GM18505 (cell line): ENCODE results near the gene RAB35.

Experiments
- ATAC-seq: cut with Tn5 transposase; IDR thresholded peaks from one replicate; pipeline ENCODE4 v1.9.1; 2021; ENCODE audit not compliant: unreplicated experiment
- POLR2A ChIP-seq: IDR thresholded peaks from 4 replicates; pipeline ENCODE4 v1.6.1; 2011; ENCODE audit warnings: borderline replicate concordance; ENCODE audit not compliant: insufficient read depth, insufficient read length; ENCODE audit errors: extremely low read depth

Gene RAB35

DNA sequence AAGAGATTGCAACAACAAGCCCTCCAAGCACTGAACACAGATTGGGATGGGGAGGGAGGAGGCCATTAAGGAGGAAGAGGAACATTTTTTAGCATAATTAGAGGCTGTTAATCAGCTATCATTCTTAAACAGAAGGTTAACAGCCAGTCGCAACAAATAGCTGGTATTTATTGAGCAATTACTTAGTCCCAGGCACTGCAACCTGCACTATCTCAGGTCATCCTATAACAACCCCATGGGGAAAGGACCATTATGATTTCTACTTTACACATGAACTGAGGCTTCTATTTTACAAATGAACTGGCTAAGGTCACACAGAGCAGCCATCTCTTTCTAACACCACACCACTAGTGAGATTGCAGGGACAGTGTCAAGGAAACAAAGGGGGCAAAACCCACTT lies 10.4 kb downstream of the RAB35 start:
- ATAC-seq: no peak

DNA sequence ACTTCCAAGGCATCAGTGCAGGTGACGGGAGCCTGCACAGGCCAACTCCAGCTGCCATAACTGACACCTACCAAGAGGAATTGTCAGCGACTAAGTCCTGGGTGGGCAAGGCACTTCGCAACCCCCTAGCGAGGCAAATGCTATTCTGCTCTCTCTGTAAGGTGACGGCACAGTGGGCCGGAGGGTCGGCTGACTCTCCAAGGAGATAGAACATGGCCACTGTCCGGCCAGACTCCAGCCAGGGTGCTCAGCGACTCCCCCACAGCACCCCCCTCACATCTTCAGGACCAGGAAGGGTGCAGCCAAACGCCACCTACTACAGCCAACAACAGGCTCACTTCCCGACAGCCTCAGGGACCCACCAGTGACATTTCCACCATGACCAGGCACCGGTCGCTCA lies 13.2 kb downstream of the RAB35 start:
- no peak for ATAC-seq
- no peak for TF ChIP-seq POLR2A

More for the DNA sequence above, 10.4 kb downstream of the RAB35 start:
- TF ChIP-seq POLR2A: no peak

DNA sequence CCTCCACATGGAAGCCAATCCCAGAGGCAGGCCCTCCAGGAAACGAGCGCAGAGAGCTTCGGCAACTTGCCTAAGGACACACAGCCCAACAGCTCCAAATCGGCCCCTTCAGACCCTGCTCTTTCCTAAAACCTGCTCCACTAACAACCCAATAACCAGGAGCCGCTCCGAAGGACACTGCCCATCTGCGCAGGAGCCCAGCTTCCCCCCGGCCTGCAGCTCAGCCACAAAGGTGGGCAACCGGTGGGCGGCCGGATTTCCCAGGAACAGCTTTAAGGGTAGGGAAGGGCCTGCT lies 13.6 kb downstream of the RAB35 start:
- no peak for TF ChIP-seq POLR2A
- no peak for ATAC-seq

DNA sequence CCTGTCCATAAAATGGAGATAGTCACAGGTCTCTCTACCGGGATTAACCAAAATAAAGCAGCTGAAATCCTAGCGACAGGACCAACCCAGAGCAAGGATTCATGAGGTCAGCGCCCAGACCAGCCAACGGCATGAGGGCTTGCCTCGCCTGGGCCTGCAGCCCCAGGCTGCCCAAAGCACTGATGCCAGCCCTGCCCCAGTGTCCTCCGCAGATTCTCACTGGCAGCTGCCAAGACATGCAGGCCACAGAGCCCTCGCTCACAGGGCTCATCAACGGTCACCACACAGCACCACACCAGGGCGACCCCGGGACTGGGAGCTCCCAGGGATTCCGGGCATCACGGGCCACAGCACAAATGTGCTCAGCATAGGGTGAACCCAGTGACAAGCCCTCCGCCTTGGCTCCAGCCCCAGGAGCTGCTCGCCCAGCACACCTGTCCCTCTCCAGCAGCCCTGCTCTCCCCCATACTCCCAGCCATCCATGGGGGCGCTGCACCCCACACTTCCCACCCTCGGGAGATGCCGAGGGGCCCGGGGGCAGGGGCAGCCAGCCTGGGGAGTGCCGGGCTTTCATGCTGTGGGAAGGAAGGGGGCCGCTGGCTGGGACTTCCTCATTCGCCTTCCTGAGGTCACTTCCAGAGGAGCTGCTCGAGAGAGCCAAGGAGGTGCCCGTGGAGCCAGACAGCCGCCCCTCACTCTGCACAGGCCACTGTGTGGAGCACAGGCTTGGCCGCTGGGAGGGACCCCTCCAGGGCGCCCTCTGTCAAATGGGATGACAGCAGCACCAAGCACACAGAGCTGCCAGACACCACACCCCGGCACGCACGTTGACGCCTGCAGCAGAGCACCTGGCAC lies 14.1 kb downstream of the RAB35 start:
- TF ChIP-seq POLR2A: no peak

DNA sequence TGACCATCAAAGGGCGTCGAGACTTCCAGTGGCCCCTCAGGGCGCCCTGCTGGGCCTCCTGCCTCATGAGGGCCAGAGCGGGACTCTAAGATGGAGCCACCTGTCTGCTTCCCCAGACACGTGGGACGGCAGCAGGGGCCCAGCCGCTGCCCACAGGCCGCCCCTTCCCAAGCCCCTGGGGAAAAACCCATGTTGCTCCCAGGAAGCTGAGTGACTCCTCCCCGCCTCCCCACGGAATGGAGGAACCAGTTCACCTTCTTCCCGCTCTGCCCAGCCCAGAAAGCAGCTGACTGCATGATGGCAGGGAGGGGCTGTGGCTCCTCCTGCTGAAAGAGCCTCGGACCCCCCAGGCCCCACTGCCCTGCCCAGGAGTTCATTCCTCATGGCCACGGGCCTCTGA lies 14.9 kb downstream of the RAB35 start:
- TF ChIP-seq POLR2A: no peak
- ATAC-seq: no peak

More for the DNA sequence above, 14.1 kb downstream of the RAB35 start:
- no peak for ATAC-seq

DNA sequence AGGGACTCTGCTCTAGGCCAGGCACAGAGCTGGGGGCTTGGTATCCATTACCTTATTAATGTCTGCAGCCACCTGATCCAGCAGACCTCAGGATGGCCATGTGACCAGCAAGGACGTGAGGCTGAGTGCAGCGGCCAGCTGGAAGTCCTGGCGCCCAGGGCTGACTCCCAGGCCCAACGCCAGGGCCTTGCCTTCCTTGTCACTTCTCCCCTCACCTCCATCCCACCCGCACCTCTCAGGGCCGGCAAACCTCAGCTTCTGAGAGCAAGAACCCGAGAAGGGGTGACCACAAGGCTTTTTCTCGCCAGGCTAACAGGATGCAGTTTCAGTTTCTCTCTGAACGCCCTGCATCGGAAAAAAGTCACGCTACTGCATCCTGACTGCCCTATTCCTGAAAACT lies 15.4 kb downstream of the RAB35 start:
- no peak for ATAC-seq
- TF ChIP-seq POLR2A: no peak

DNA sequence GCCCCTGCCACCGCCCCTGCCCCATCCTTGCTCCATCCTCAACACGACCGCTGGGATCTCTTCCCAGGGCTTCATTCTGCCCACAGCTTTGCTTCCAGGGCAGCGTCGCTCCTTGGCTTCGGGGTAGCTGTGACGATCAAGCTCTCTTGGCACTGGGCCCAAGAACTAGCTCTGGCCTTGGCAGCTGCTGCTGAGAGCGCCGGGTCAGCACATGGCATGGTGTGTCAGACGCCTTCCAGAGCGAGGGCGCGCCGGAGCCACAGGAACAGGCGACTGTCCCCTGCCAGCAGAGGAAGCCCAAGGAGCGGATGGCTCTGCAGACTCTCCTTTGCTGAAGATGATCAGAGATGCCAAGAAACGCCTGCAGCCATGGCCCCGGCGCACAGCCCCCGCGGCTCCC lies 15.9 kb downstream of the RAB35 start:
- ATAC-seq: no peak
- TF ChIP-seq POLR2A: no peak

DNA sequence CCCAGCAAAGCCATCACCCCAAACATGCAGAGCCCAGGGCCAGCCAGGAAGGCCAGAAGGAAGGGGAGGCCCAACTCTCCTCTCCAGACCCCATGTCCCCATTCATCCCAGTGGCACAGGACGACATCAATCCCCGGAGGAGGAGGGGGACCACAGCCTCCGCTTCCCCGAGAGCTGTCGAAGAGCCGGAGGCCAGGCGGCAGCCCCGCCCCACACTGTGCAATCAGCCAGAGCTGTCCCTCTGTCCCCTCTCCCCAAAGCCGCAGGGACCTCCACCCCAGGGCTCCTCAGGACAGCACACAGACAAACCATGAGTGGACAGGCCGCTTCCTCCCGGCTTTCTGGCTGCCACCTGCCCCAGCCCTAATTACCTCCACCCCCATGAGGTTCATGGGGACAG lies 16.8 kb downstream of the RAB35 start:
- no peak for TF ChIP-seq POLR2A

DNA sequence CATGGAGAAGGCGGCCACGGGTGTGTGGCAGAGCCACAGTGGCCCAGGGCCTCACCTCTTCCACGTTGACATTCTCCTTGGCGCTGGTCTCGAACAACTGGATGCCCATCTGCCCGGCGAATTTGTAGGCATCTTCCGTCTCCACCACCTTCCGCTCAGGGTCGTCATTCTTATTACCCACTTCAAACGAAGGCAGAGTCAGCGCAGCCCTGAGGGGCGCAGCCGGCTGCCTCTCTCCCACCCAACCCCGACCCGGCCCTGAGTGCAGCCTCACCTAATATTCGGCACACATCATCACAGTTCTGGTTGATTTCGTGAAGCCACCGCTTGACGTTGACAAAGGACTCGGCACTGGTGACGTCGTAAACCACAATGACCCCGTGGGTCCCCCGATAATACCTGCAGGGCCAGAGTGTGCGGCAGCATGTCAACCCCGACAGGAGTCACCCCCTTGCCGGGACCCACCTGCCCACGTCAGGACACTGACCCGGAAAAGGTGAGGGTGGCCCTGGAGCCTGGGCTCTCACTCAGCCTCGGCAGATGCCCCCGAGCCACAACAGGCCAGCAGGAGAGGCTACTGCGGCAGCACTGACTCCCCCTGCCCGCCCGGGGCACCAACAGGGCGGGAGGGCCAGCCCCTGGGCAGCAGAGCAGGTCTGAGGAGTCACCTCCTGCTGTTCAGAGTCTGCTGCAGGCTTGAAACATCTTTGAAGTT lies 17.6 kb downstream of the RAB35 start:
- no peak for TF ChIP-seq POLR2A
- ATAC-seq: no peak

More for the DNA sequence above, 16.8 kb downstream of the RAB35 start:
- ATAC-seq: no peak

DNA sequence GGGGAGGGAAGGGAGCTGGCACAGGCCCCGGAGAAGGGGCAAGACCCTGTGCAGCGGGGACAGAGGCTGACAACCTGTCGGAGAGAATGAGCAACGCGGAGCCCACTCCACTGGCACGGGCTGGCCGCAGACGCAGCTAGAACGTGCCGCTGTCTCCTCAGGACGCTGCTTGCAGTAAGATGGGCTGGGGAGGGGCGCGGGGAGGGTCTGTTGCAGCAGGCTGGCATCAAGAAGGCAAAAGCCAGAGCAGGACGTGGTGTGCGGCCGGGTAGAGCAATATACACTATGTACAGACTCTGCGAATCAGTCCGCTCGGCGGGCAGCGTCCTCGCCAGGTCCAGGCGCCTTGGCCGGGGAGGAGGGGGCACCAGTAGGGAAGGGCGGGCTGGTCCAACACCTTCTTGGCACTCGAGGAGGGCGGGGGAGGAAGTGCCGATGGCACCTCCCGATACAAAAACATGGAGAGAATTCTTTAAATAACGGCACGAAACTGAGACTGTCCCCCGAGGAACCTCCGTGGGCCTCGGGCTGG lies 19.8 kb downstream of the RAB35 start:
- TF ChIP-seq POLR2A: no peak
- ATAC-seq: no peak

DNA sequence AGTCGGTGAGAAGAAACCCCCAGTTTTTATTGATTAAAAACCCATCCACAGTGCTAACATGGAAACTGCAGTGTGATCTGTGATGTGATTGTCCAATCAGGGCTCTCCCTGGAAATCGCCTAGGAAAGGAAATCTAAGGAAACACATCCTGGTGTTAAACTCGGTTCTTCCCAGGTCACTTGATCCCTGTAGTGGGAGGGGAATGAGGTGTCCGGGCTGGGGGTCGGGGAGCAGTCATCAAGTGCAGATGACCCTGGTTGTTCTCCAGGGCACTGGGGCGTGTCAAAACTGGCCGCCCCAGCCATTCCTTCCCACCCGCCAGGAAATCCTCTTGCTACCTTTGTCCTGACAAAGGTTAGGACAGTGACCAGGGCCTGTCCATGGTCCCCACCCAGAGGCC lies 20.8 kb downstream of the RAB35 start:
- no peak for ATAC-seq
- TF ChIP-seq POLR2A: no peak

DNA sequence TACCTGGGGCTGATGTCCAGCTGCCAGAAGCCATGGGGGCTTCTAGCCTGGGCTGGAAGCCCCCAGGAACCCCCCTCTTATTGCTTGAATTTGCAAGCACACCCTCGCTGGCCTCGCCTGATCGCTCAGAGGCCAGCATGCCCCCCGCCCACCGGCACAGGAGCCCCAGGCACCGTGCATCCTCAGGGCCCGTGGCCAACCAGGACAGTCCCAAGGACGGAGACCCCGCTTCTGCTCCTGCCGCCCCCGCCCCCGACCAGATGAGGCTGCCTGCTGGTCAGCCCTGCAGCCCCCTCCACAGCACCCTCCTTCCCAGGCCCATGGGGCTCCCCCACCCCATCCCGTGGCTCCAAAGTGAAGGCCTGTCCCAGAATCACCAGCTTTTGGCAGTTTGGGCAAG lies 21.2 kb downstream of the RAB35 start:
- TF ChIP-seq POLR2A: no peak
- ATAC-seq: no peak

DNA sequence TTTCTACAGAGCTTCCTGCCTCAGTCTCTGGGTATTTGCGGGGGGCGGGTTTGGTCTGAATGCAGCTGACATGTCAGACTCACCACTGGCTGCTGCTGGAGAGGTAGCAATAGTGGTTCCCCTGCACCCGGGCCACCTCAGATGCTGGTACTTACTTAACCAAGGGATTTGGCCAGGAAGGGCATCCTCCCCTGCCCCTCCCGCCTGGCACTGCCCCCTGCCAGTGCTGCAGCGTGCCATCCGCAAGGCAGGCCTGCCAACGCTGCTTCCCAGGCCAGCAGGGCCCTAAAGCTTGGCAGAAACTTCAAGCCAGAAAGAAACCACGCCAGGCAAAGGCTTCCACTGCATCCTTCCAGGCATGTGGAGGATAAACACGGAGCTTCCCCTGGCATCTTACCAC lies 22.1 kb downstream of the RAB35 start:
- no peak for TF ChIP-seq POLR2A

More for the DNA sequence above, 22.1 kb downstream of the RAB35 start:
- ATAC-seq: no peak
